T-helper 1 cell treated with Interleukin-12 subunit alpha and Interleukin-12 subunit beta and Interleukin-4 antibody, amounts not matched to agents 30 μg/mL and 1 μg/mL, for 36 hours (primary cell): ENCODE results near the gene HIC1.
A peak's percentile ranks its signal among the peaks of the same experiment; 100 is the strongest.

Experiments
- H3K27ac Mint-ChIP-seq: one replicate; pipeline ENCODE4 v1.8.0; 2021; ENCODE audit warnings: mild to moderate bottlenecking, mixed read lengths
- H3K27me3 Mint-ChIP-seq: one replicate; pipeline ENCODE4 v1.8.0; 2021; ENCODE audit warnings: low read depth, mixed read lengths
- H3K36me3 Mint-ChIP-seq: one replicate; pipeline ENCODE4 v1.8.0; 2021; ENCODE audit warnings: low read depth, mixed read lengths
- H3K4me1 Mint-ChIP-seq: one replicate; pipeline ENCODE4 v1.8.0; 2021; ENCODE audit warnings: low read depth, mixed read lengths
- H3K4me3 Mint-ChIP-seq: one replicate; pipeline ENCODE4 v1.8.0; 2021; ENCODE audit warnings: mild to moderate bottlenecking, moderate library complexity, mixed read lengths
- H3K9me3 Mint-ChIP-seq: one replicate; pipeline ENCODE4 v1.8.0; 2021; ENCODE audit warnings: mixed read lengths

Gene HIC1

DNA sequence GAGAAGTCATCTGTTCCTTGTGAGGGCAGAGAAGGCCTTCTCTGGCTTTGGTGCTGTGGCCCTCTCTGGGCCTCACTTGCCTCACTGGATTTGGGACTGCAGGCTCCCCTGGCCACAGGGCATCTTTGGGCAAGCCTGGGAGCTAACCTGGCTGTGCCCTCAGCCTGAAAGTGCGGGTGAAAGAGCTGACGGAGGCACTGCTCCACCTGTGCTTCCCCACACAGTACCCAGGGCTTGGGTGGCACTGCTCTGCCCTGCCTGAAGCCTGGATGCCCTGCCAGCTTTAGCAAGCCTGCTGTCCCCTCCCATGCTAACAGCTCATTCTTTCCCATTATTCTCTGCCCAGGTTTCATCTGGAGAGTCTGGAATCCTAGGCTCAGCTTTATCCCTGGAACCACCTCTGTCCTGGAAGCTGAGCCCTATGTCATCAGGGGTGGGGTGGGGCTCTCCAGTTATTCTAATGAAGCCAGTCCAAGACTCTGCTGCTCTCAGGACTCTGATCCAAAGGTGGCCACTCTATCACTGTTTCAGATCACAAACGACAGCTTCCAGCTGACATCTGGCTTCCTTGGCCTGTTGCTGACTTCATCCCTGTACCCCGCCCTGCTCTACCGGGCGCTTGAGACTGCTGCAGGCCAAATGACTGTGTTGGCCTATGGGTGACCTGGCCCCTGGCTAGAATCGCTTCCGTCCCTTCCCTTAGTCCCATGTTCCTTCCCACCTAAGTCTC, 29.3 kb downstream of the HIC1 start:
- peaks cover 62% of the 10 kb centered on the region for H3K4me1 Mint-ChIP-seq
- no peaks in the 10 kb centered on the region for H3K27me3 Mint-ChIP-seq
- no peaks in the 10 kb centered on the region for H3K9me3 Mint-ChIP-seq
- H3K27ac Mint-ChIP-seq: peak overlapping the region; percentile 67
- H3K4me3 Mint-ChIP-seq: peak overlapping the region; percentile 28
- peaks cover 25% of the 10 kb centered on the region for H3K36me3 Mint-ChIP-seq

DNA sequence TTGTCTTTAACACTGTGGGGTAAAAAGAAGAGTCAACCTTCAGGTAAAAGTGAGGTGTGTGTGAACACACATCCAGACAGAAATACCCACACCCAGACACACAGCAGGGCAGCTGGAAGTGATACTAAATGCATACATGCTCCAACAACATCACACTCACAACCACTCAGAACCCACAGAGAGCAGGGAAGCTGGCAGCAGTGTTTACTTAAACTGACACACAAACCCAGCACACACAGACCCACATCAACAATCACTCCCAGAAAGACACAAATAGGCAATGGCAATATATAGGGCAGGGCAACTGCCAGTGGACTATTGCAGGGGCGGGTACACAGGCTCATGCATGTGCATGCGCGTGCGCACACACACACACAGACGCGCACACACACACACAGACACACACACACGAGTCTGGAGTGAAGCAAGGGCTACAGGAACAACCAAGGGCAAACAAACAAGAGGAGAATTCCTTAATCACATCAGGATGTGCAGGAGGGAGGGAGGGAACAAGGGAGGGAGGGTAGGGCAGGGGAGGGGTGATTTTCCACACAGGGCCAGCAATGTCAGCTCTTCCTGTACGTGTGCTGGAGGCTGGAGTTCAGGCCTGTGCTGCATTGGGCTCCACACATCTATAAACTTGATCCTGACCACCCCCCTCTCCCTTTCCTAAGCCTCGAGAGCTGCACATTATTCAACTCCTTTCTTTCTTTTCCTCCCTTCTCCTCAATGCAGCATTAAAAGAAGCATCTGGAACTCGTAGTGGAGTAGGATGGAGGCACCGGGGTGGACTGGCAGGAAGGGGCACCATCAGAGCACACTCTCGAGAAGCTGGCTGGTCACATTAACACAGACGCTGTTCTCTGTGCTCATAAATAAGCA, 30.1 kb downstream of the HIC1 start:
- Mint-ChIP-seq H3K27me3 (no peaks in the 10 kb centered on the region), H3K4me1 (peaks cover 67% of the 10 kb centered on the region), H3K4me3 (peak overlapping the region; percentile 28), H3K9me3 (no peaks in the 10 kb centered on the region), H3K27ac (peak overlapping the region; percentile 58), H3K36me3 (peaks cover 26% of the 10 kb centered on the region)

DNA sequence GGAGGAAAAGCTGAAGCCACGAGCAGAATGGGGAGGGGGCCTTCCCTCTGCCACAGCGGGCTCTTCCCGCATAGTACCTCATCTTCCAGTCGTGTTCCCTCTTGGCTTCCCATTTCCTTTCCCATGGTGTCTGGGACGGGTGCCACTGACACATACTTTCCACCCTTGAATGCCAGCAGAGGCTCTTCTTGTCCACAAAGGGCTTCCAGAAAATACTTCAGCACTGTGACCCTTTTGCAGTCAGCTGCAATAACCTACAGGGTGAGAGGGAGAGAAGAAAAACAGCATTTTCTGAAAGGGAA, 30.7 kb downstream of the HIC1 start:
- H3K9me3 Mint-ChIP-seq: no peaks in the 10 kb centered on the region
- no peaks in the 10 kb centered on the region for H3K27me3 Mint-ChIP-seq
- H3K36me3 Mint-ChIP-seq: peaks cover 24% of the 10 kb centered on the region
- H3K4me1 Mint-ChIP-seq: peaks cover 73% of the 10 kb centered on the region
- no peak overlapping the region for H3K4me3 Mint-ChIP-seq
- peak overlapping the region; percentile 64 for H3K27ac Mint-ChIP-seq

DNA sequence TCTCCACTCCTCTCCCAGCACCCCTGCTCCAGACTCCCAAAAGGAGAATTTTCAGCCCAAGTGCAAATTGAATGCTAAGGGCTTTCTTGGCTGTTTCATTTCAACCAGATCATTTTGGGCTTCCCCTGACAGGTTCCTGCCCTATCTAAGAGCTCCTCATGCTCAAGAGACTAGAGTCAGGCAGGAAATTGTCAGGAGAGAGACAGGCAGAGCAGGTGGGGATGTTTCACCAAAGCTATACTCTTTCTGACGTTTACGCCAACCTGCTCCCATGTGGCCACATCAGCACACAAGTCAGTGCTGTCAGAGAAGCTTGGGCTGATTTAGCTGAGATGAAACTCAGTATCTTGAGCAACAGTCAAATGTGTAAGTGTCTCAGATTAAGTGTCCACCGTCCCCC, 31.4 kb downstream of the HIC1 start:
- H3K4me3 Mint-ChIP-seq: no peak overlapping the region
- no peaks in the 10 kb centered on the region for H3K27me3 Mint-ChIP-seq
- H3K4me1 Mint-ChIP-seq: peaks cover 78% of the 10 kb centered on the region
- no peaks in the 10 kb centered on the region for H3K9me3 Mint-ChIP-seq
- peak overlapping the region; percentile 81 for H3K27ac Mint-ChIP-seq
- H3K36me3 Mint-ChIP-seq: peaks cover 25% of the 10 kb centered on the region

DNA sequence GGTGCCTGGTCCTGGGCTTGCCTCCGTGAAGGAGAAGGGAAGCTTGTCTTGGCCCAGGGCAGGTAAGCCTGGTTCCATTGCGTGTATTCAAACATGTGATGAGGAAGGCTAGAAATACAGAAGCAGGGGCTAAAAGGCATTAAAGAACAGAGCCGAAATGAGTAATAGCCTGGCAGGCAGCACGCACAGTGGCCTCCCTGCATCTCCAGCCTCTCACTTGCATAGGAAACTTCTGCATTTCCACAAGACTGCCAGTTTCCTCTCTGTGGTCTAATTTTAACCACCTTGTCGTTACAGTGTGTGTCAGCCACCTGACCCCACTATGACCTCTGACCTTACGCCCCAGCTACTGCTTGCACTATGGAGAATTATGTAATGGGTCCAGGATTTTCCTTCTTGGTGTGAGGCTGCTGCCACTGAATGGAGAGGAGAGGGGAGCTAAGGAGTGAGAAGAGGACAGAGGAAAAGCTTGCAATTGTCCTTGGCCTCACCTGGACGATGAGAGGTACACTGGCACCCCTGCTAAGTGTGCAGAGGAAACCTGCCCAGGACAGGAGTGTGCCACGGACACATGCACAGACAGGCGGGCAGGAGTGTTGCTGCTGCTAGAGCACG, 32.8 kb downstream of the HIC1 start:
- Mint-ChIP-seq H3K4me3 (peak overlapping the region; percentile 62), H3K27me3 (no peaks in the 10 kb centered on the region), H3K9me3 (no peaks in the 10 kb centered on the region), H3K27ac (peak overlapping the region; percentile 81), H3K4me1 (peaks cover 76% of the 10 kb centered on the region), H3K36me3 (peaks cover 22% of the 10 kb centered on the region)

DNA sequence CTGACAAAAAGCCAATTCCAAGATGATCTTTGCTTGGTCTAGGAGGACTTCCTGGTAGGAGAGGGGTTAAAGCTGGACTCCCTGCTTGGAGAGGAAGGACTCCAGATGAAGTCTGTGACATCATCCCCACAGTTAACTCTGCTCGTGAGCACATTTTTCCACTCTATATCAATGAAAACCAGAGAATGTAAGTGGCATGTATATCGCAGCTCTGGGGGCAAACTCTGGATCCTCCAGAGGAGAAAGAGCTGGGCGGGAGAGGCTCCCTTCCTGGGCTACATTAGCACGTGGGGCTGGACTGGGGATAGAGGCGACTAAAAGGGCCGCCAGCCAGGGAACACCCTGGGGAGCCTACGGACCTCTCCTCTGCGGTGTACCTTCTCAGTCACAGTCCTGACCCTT, 34.1 kb downstream of the HIC1 start:
- peak overlapping the region; percentile 93 for H3K4me3 Mint-ChIP-seq
- no peaks in the 10 kb centered on the region for H3K9me3 Mint-ChIP-seq
- H3K27ac Mint-ChIP-seq: peak overlapping the region; percentile 95
- peaks cover 70% of the 10 kb centered on the region for H3K4me1 Mint-ChIP-seq
- no peaks in the 10 kb centered on the region for H3K27me3 Mint-ChIP-seq
- peaks cover 20% of the 10 kb centered on the region for H3K36me3 Mint-ChIP-seq

DNA sequence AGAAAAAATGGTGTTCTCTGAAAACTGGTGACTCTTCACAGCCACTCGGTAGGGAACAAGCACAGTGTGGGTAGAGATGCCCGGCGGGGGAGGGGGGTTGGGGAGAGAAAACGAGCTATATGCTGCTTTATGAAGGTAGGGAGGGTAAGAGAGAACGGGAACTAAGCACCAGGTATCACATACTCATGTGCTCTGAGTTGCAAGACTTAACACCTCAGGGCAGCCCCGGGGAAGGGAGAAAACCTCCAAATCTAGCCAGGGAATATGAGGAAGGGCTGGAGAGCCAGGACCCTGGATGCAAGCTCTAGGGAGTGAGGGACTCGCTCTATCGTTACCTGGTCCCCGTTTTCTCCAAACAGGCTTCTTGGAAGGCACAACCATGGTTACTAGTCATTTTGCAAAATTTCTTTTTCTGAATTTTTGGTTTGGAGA, 35.3 kb downstream of the HIC1 start:
- no peaks in the 10 kb centered on the region for H3K27me3 Mint-ChIP-seq
- peaks cover 61% of the 10 kb centered on the region for H3K4me1 Mint-ChIP-seq

DNA sequence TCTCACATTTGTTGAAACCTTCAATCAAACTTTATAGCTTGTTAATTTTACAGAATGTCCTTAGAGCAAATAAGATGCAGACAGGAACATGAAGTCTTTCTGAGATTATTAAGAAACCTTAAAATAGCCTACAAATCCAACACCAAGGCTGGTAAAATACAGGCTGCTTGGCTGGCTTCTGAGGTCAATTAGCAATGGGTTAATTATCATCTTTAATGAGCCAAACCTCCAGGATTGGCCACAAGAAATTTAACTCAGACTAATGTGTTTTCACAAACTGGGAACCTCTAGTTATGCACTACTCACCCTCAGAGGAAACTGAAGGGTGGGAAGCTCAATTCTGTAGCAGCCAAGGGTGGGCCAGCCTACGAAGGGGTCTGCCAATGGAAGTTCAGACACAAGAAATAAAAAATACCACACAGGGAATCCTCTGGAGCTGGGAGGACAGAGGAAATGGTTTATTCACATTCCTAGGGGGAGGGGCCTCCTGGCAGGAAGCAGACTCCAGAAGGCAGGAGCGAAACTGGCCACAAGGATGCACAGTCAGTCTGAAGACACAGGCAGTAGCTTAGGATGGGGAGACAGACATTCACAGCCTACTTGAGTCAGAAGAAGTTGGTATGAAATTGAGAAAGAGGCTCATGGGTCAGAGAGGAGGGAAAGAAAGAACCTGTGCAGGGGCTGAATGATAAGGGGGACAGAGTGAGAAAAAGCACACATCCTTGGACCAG, 36.1 kb downstream of the HIC1 start:
- Mint-ChIP-seq H3K36me3 (peaks cover 14% of the 10 kb centered on the region), H3K4me3 (peak overlapping the region; percentile 93), H3K4me1 (peaks cover 58% of the 10 kb centered on the region), H3K27ac (peak overlapping the region; percentile 95), H3K27me3 (no peaks in the 10 kb centered on the region), H3K9me3 (no peaks in the 10 kb centered on the region)

More for the DNA sequence above, 35.3 kb downstream of the HIC1 start:
- Mint-ChIP-seq H3K27ac (peak overlapping the region; percentile 95), H3K4me3 (peak overlapping the region; percentile 93), H3K9me3 (no peaks in the 10 kb centered on the region), H3K36me3 (peaks cover 14% of the 10 kb centered on the region)

DNA sequence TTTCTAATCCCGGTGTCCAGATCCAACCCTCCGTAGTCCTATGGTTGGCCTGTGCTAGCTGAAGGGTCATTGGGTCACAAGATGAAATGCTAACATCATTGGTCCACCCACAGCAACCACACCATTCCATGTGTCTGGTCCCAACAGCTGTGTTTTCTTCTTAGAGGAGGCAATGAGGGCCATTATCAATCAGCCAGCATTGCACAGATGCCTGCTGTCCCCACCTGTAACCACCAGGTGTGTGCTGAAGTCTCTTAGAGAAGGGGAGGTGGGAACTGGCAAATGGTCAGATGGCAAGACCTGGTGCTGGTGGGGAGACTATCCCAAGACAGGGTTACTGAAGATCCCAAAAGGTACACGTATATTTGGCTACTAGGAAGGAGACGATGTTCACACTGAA, 37.4 kb downstream of the HIC1 start:
- peaks cover 14% of the 10 kb centered on the region for H3K36me3 Mint-ChIP-seq
- no peaks in the 10 kb centered on the region for H3K9me3 Mint-ChIP-seq
- peak overlapping the region; percentile 26 for H3K4me3 Mint-ChIP-seq
- H3K4me1 Mint-ChIP-seq: peaks cover 50% of the 10 kb centered on the region
- H3K27me3 Mint-ChIP-seq: no peaks in the 10 kb centered on the region
- H3K27ac Mint-ChIP-seq: peak overlapping the region; percentile 23

DNA sequence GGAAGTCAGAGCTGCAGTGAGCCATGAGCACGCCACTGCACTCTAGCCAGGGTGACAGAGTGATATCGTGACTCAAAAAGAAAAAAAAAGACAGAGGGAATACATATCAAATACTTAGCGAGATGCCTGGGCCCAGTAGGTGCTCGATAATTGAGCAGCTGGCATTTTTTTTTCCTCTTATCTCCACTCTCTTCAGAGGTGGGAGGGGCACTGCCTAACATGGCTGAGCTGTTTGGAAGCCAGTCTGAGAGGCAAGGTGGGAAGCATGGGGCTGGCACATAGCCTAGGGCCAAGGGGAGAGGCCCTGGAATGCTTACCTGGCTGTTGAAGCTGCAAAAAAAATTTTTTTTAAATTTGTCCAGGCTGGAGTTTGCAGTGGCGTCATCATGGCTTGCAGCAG, 38.4 kb downstream of the HIC1 start:
- peak overlapping the region; percentile 62 for H3K27ac Mint-ChIP-seq
- H3K36me3 Mint-ChIP-seq: peaks cover 14% of the 10 kb centered on the region

DNA sequence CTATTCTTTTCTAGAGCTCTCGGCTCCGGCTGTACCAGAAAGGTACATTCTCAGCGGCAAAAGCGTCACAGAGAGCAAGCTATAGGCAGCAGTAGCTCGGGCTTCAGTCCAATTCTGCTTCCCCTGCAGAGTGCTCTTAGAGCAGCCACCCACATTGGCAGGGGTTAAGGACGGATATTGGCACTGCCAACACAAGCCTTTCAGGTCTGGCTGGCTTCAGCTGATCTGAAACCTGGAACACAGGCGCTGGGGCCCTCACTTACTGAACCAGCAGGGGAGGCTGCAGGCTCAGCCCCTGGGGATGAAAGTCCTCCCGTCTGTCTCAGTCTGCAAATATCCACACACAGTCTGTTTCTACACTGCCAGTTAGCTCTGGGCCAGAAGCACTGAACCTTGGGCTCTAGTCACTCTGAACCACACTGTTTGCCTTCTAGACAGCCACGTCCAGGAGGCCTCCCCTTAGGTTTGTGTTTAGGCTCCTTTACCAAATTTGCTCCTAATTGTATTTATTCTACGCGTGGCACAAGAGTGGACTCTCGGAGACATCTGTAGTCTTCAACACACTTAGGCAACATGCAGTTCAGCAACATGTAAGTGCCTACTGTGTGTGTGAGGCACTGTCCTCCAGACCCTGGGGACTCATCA, 40.1 kb downstream of the HIC1 start:
- Mint-ChIP-seq H3K4me3 (no peak overlapping the region), H3K36me3 (peaks cover 13% of the 10 kb centered on the region), H3K9me3 (no peaks in the 10 kb centered on the region), H3K4me1 (peaks cover 38% of the 10 kb centered on the region), H3K27ac (no peak overlapping the region), H3K27me3 (no peaks in the 10 kb centered on the region)

More for the DNA sequence above, 38.4 kb downstream of the HIC1 start:
- H3K27me3 Mint-ChIP-seq: no peaks in the 10 kb centered on the region
- H3K4me1 Mint-ChIP-seq: peaks cover 50% of the 10 kb centered on the region
- no peak overlapping the region for H3K4me3 Mint-ChIP-seq
- no peaks in the 10 kb centered on the region for H3K9me3 Mint-ChIP-seq

DNA sequence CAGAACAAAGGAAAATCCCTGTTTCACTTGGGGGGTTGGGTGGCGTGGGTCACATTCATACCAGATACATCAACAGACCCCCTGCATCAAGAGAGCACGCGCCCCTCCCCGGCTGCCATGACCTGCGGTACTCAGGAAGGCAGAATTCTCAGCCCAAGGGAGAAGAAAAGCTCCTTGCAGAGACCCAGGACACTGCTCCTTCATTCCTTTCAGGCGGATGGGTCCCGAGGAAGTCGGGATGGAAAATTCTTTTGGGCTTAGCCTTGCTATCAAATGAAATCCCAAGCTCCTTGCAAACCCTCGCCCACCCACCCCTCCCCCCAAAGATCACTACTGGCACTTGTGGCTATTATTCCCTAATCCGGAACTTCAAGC, 40.6 kb downstream of the HIC1 start:
- H3K36me3 Mint-ChIP-seq: peaks cover 13% of the 10 kb centered on the region
- H3K27me3 Mint-ChIP-seq: no peaks in the 10 kb centered on the region
- no peaks in the 10 kb centered on the region for H3K9me3 Mint-ChIP-seq
- no peak overlapping the region for H3K27ac Mint-ChIP-seq
- peaks cover 34% of the 10 kb centered on the region for H3K4me1 Mint-ChIP-seq
- no peak overlapping the region for H3K4me3 Mint-ChIP-seq

DNA sequence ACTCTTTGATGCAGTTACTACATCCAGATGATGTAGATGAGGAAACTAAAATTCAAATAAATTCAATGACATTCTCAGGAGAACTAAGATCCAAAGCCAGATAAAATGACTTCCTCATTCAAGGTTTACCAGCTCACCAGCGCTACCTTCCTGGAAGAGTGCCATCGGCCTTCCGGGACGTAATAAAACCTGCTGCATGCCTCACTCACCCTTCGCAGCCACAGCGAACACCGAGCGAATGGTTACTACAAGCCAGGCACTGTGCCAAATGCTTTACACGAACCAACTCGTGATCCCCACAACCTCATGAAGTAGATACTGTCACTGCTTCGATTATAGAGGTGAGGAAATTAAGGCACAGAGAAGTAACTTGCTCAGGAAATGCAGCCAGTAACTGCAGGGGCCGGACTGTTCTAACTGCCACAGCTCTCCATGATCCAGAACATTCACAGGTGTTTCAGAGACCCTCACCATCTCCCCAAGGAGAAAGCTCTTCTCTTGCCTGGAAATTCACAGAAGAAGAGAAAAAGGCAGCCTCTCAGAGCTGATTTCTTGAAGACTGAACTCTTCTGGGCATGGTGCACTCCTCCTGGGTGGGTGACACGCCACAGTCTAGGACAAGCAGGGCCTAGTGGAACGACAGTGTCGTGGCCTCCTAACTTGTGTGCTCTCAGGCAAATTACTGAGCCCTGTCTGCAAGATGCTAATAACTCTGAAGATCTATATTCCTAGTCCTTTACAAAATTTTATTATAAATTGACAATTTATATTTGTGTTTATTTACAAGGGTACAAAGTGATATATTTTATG, 46.8 kb downstream of the HIC1 start:
- Mint-ChIP-seq H3K9me3 (no peaks in the 10 kb centered on the region), H3K4me1 (peaks cover 42% of the 10 kb centered on the region), H3K36me3 (peaks cover 7% of the 10 kb centered on the region), H3K4me3 (peak overlapping the region; percentile 27), H3K27ac (peak overlapping the region; percentile 67), H3K27me3 (no peaks in the 10 kb centered on the region)
